ENCODE data around the gene TLE1.

GRCh38 chr9:81685763-81686613 lies 3.4 kb downstream of the TLE1 start:
- no peak for TF ChIP-seq CTCF (IDR thresholded peaks at IDR 0.05 in 2 of 3, conservative IDR thresholded peaks at IDR 0.05 in 1 of 3; ENCODE audit: borderline replicate concordance in 1 of 3, insufficient read depth in 1 of 3, low read depth in 2 of 3, low read length in 2 of 3)
- TF ChIP-seq REST (IDR thresholded peaks at IDR 0.05; ENCODE audit: low read depth): no peak

All from HCT116 (cell line).